Nephron (organoid): ENCODE data around the gene IL1RN.
"Not testable (repeated sequence)": the region's sequence is repeated elsewhere in the genome, so short reads cannot be mapped to it uniquely, and the experiment has no call there.

Experiments
- H3K27ac Mint-ChIP-seq, 3 experiments: 2 replicates each; pipeline ENCODE4 v1.8.0; 2020; ENCODE audit warnings: mixed read lengths in 3 of 3, mild to moderate bottlenecking in 2 of 3, moderate library complexity in 1 of 3
- H3K27me3 Mint-ChIP-seq: 2 replicates; pipeline ENCODE4 v1.8.0; 2021; ENCODE audit warnings: low read depth, mild to moderate bottlenecking, moderate library complexity, mixed read lengths
- H3K36me3 Mint-ChIP-seq: 2 replicates; pipeline ENCODE4 v1.8.0; 2020; ENCODE audit warnings: low read depth, mixed read lengths
- H3K4me1 Mint-ChIP-seq: 2 replicates; pipeline ENCODE4 v1.8.0; 2020; ENCODE audit warnings: mixed read lengths
- H3K4me3 Mint-ChIP-seq, 3 experiments: 2 replicates each; pipeline ENCODE4 v1.8.0; 2020; ENCODE audit warnings: mild to moderate bottlenecking in 3 of 3, mixed read lengths in 3 of 3, moderate library complexity in 2 of 3
- H3K9me3 Mint-ChIP-seq: 2 replicates; pipeline ENCODE4 v1.8.0; 2020; ENCODE audit warnings: mixed read lengths
- TF ChIP-seq, protein P1 (sequence below), 3 experiments: fragments of 200-600 bp; sonication (generic); IDR thresholded peaks; one replicate each; pipeline ENCODE4 v1.5.0; 2021; ENCODE audit warnings: antibody characterized with exemption in 3 of 3; ENCODE audit not compliant: unreplicated experiment in 3 of 3

IL1RN gene

DNA sequence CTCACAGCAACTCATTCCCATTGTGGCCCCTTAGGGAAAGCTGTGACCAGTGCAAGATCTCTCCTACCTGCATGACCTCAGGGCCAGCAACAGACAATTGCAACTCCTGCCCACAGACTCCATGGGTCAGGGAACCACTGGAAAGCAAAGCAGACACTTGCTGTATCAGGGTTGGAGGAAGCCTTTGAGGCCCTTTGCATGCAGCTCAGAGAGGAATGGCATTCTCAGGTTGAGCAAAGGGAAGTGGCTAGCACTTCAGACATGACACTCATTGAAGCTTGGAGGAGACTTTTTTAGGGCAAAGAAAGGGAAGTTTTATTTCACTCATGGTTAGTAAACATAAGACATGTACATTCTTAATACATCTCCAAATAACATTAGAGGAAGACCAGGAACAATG lies 37.5 kb upstream of the IL1RN start:
- TF ChIP-seq, protein P1, sequence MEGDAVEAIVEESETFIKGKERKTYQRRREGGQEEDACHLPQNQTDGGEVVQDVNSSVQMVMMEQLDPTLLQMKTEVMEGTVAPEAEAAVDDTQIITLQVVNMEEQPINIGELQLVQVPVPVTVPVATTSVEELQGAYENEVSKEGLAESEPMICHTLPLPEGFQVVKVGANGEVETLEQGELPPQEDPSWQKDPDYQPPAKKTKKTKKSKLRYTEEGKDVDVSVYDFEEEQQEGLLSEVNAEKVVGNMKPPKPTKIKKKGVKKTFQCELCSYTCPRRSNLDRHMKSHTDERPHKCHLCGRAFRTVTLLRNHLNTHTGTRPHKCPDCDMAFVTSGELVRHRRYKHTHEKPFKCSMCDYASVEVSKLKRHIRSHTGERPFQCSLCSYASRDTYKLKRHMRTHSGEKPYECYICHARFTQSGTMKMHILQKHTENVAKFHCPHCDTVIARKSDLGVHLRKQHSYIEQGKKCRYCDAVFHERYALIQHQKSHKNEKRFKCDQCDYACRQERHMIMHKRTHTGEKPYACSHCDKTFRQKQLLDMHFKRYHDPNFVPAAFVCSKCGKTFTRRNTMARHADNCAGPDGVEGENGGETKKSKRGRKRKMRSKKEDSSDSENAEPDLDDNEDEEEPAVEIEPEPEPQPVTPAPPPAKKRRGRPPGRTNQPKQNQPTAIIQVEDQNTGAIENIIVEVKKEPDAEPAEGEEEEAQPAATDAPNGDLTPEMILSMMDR (IDR thresholded peaks at IDR 0.05; ENCODE audit: unreplicated experiment in 3 of 3) = no peak
- H3K4me3 Mint-ChIP-seq = no peak overlapping the region

DNA sequence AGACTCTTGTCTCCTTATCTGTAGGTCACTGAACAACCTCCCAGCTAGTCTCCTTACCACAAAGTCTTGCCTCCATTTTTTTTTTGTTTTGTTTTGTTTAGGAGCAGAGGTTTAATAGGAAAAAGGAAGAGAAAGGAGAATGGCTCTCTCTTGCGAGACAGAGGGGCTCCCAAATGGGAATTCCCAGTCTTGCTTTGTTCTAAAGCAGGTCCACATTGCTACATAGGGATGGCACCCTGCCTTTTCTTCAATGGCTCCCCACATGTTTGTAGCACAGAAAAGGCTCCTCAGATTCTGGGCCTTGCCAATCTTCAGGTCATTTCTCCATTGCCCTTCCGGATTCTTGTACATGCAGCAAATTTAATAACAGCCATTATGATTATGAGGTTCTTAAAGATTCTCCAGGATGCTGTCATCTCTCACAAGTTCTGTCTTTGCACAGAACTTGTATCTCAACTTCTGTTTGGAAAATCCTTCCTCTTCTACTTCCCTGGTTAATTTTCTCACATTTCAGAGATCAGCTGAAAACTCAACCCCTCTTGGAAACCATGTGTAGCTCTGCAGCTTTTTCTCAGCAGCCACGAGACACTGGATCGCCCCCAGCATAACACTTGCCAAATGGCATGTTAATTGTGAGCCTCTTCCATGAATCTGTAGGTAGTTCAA lies 36.0 kb upstream of the IL1RN start:
- Mint-ChIP-seq H3K4me3 (no peak overlapping the region), H3K9me3 (peaks cover 9% of the 10 kb centered on the region), H3K27me3 (peaks cover 4% of the 10 kb centered on the region), H3K27ac (no peak overlapping the region), H3K4me1 (no peaks in the 10 kb centered on the region), H3K36me3 (no peaks in the 10 kb centered on the region)
- TF ChIP-seq, protein P1 (IDR thresholded peaks at IDR 0.05; ENCODE audit: unreplicated experiment in 3 of 3) = no peak

More for the DNA sequence above, 37.5 kb upstream of the IL1RN start:
- Mint-ChIP-seq H3K27me3 (peaks cover 8% of the 10 kb centered on the region), H3K36me3 (no peaks in the 10 kb centered on the region), H3K9me3 (peaks cover 7% of the 10 kb centered on the region), H3K4me1 (no peaks in the 10 kb centered on the region), H3K27ac (no peak overlapping the region)

DNA sequence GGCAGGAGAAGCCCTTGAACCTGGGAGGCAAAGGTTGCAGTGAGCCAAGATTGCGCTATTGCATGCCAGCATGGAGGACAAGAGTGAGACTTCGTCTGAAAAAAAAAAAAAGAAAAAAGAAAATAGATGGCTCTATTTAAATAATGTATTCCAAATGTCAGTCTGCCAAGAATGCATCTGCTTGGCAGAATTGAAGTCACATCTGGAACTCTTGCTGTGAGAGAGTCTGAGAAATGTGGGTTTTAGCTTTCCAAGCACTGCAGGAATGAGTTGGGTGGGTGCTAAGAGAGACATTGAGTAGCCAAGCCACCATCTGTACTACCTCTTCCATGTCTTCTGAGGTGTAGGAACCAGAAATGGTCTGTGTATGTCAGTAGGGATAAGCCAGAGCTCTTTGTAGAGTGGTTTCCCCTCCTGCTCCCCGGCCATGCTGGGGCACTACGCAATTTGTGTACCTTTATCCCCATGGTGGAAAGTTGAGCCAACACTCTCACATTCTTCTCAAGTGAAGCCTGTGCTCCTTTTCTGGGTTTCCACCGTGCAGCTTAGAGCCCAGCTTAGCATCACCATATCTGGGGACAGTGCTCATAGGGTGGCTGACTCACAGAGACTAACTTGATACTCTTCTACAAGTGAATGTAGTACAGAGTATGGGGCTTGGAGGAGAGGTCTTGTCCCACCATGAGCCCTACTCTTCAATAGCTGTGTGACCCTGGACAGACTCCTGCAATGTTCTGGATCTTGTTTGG lies 34.4 kb upstream of the IL1RN start:
- Mint-ChIP-seq H3K9me3 (peaks cover 18% of the 10 kb centered on the region), H3K27me3 (no peaks in the 10 kb centered on the region), H3K36me3 (no peaks in the 10 kb centered on the region), H3K4me3 (no peak overlapping the region), H3K27ac (no peak overlapping the region), H3K4me1 (no peaks in the 10 kb centered on the region)
- TF ChIP-seq, protein P1 (IDR thresholded peaks at IDR 0.05; ENCODE audit: unreplicated experiment in 3 of 3) = no peak

DNA sequence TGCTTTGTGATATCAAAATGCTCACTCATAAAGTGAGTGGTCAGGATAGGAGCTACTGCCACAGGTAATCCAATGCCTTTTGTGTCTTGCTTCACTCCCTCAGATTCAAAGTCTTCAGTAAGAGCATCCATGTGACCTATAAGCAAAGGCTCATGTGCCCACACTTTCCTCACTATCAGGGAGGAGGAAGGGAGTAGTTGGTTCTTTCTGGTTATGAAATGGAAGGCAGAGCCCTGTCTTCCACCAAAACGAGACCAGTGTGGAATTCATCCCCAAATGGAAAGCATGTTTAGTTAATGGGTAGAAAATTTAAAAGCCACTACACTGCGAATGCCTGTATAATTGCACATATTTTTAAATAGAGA lies 33.8 kb upstream of the IL1RN start:
- TF ChIP-seq, protein P1 (IDR thresholded peaks at IDR 0.05; ENCODE audit: unreplicated experiment in 3 of 3) = no peak
- H3K27me3 Mint-ChIP-seq = no peaks in the 10 kb centered on the region

DNA sequence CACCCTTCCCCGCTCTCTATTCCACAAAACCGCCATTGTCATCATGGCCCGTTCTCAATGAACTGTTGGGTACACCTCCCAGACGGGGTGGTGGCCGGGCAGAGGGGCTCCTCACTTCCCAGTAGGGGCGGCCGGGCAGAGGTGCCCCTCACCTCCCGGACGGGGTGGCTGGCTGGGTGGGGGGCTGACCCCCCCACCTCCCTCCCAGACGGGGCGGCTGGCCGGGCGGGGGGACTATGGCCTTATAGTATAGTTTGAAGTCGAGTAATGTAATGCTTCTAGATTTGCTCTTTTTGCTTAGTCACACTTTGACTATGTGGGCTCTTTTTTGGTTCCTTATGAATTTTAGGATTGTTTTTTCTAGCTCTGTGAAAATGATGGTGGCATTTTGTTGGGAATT lies 31.1 kb upstream of the IL1RN start:
- H3K4me3 Mint-ChIP-seq, H3K27me3 Mint-ChIP-seq, H3K27ac Mint-ChIP-seq, H3K36me3 Mint-ChIP-seq, H3K4me1 Mint-ChIP-seq: not testable (repeated sequence)
- peaks cover 22% of the 10 kb centered on the region for H3K9me3 Mint-ChIP-seq

More for the DNA sequence above, 33.8 kb upstream of the IL1RN start:
- H3K27ac Mint-ChIP-seq = no peak overlapping the region
- H3K36me3 Mint-ChIP-seq = no peaks in the 10 kb centered on the region
- H3K4me1 Mint-ChIP-seq = no peaks in the 10 kb centered on the region
- peaks cover 22% of the 10 kb centered on the region for H3K9me3 Mint-ChIP-seq
- H3K4me3 Mint-ChIP-seq = no peak overlapping the region

DNA sequence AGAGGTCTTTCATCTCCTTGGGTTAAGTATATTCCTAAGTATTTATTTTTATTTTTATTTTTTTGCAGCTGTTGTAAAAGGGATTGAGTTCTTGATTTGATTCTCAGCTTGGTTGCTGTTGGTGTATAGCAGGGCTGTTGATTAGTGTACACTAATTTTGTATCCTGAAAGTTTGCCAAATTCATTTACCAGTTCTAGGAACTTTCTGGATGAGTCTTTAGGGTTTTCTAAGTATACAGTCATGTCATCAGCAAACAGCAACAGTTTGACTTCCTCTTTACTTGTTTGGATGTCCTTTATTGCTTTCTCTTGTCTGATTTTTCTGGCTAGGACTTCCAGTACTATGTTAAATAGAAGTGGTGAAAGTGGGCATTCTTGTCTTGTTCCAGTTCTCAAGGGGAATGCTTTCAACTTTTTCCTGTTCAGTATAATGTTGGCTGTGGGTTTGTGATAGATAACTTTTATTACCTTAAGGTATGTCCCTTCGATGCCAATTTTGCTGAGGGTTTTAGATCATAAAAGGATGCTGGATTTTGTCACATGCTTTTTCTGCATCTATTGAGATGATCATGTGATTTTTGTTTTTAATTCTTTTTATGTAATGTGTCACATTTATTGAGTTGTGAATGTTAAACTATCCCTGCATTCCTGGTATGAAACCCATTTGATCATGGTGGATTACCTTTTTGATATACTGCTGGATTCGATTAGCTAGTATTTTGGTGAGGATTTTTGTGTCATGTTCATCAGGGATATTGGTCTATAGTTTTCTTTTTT lies 30.4 kb upstream of the IL1RN start:
- not testable (repeated sequence) for H3K36me3 Mint-ChIP-seq, H3K4me1 Mint-ChIP-seq, H3K4me3 Mint-ChIP-seq, H3K27me3 Mint-ChIP-seq, H3K27ac Mint-ChIP-seq
- H3K9me3 Mint-ChIP-seq = peaks cover 22% of the 10 kb centered on the region
